A549 treated with CpdA at 1 μM for 4 hours (cell line): ENCODE results near the gene CYP2S1. TPM values are rescaled to one million over a fixed set of nuclear protein-coding genes. Genes with fewer than 3 reads are reported as not detected.

Experiments used
- total RNA-seq: library from RNA; stranded (reverse); fragments of 200-300 nt; extraction: Qiagen RNA extraction; gene quantifications from 5 replicates; pipeline ENCODE4 v1.2.3, GENCODE V29; 2022; ENCODE audit warnings: low read depth

CYP2S1 gene, protein sequence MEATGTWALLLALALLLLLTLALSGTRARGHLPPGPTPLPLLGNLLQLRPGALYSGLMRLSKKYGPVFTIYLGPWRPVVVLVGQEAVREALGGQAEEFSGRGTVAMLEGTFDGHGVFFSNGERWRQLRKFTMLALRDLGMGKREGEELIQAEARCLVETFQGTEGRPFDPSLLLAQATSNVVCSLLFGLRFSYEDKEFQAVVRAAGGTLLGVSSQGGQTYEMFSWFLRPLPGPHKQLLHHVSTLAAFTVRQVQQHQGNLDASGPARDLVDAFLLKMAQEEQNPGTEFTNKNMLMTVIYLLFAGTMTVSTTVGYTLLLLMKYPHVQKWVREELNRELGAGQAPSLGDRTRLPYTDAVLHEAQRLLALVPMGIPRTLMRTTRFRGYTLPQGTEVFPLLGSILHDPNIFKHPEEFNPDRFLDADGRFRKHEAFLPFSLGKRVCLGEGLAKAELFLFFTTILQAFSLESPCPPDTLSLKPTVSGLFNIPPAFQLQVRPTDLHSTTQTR
- total RNA-seq, result 24.4 to 29.1 TPM (median 28.3 TPM) in 5 replicates

DNA sequence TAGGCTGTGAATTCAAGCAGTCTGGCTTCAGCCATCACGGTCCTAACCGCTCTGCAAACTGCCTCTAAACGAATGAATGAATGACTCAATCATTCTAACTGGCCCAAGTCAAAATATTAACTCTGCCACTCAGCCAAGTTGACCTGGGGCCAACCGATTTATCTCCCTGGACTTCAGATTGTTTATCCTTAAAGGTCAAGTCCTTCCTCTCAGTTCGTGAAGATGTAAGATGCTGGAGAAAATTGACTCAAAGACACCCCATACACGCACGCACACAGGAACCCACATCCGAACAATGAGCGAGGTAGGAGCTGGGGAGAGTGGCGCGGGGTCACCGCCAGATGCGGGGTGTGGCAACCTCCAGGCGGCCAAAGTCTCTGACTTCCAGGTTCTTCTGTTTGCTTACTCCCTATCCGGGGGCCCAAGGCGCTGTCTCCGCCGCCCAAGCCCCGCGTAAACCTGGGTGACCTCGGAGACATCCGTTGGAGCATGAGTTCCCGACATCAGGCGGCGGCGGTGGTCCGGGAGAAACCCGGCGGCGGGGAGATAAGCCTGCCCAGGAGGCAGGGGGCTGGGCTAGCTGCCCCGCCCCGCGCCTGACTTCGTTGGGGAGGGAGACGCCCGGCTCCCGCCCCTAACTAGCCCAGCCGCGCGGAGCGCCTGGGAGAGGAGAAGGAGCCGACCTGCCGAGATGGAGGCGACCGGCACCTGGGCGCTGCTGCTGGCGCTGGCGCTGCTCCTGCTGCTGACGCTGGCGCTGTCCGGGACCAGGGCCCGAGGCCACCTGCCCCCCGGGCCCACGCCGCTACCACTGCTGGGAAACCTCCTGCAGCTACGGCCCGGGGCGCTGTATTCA lies at the start of gene CYP2S1:
Gene CYP2S1, plus strand, starts transcription at position 646 of the 856 bp plus-strand sequence. Its CDS starts 46 bp downstream, at position 692.

GRCh38 chr19:41218615-41219507 lies 25.8 kb downstream of the CYP2S1 start, which contains the start of gene AXL:
TSS of gene AXL (plus strand) at chr19:41219223. CDS start at chr19:41219393, 170 bp downstream.

Other genes with a start within 250 kb of the CYP2S1 start
- 0.07 to 0.08 TPM in 2 of 5 replicates, not detected in the others for gene CYP2B6, start 201.9 kb upstream of the CYP2S1 start, total RNA-seq
- gene CYP2A13, start 104.8 kb upstream of the CYP2S1 start, total RNA-seq, result not detected in 5 replicates
- not detected in 5 replicates for gene CYP2F1, start 78.8 kb upstream of the CYP2S1 start, total RNA-seq
- 136 to 158 TPM (median 140 TPM) in 5 replicates for gene AXL, start 26.0 kb downstream of the CYP2S1 start, total RNA-seq
- 301 to 328 TPM (median 323 TPM) in 5 replicates for gene HNRNPUL1, start 71.2 kb downstream of the CYP2S1 start, total RNA-seq
- gene CCDC97, start 117.0 kb downstream of the CYP2S1 start, total RNA-seq, result 32.7 to 47.7 TPM (median 42.9 TPM) in 5 replicates
- gene TGFB1, start 160.7 kb downstream of the CYP2S1 start, total RNA-seq, result 123 to 170 TPM (median 149 TPM) in 5 replicates
- gene B9D2, start 170.9 kb downstream of the CYP2S1 start, total RNA-seq, result 25.0 to 34.5 TPM (median 34.0 TPM) in 5 replicates
- 2.7 to 4.5 TPM (median 3.6 TPM) in 5 replicates for gene TMEM91, start 183.3 kb downstream of the CYP2S1 start, total RNA-seq
- gene EXOSC5, start 204.1 kb downstream of the CYP2S1 start, total RNA-seq, result 79.0 to 104 TPM (median 97.3 TPM) in 5 replicates
- gene BCKDHA, start 204.6 kb downstream of the CYP2S1 start, total RNA-seq, result 37.1 to 47.6 TPM (median 40.8 TPM) in 5 replicates
- gene B3GNT8, start 234.2 kb downstream of the CYP2S1 start, total RNA-seq, result 0.09 to 0.43 TPM (median 0.11 TPM) in 3 of 5 replicates, not detected in the others
- gene DMAC2, start 246.7 kb downstream of the CYP2S1 start, total RNA-seq, result 103 to 120 TPM (median 108 TPM) in 5 replicates
- gene ERICH4, start 249.9 kb downstream of the CYP2S1 start, total RNA-seq, result not detected in 5 replicates